ENCODE results near the gene PITX3. TPM values are rescaled to one million over a fixed set of nuclear protein-coding genes. Genes with fewer than 3 reads are reported as not detected.
"Not testable (repeated sequence)": the region's sequence is repeated elsewhere in the genome, so short reads cannot be mapped to it uniquely, and the experiment has no call there.

Gene PITX3
- total and polyA plus RNA-seq, 2 donors = 0.08 to 0.32 TPM

DNA sequence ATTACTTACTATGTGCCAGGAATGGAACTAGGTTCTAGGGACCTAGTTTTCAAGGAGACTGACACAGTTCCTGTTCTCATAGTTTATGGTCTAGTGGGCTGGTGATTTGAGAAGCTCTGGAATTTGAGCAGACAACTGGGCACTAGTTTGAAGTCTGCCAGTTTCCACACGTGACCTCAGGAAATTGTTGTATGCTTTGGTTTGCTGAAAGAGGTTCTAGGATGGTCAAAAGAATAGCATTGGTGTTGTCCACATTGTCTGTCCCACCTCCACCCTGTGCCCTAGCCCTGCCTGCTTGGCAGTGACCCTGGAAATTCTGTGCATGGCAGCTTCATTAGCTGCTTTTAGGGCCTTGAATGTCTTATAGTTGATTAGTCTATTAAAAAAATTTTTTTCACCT lies 32.8 kb upstream of the PITX3 start:
- Histone ChIP-seq H3K4me3 (ENCODE audit: low read depth, low read length) (no peak overlapping the region), H3K36me3 (ENCODE audit: insufficient read depth) (no peaks in the 10 kb centered on the region), H3K27ac (ENCODE audit: low read depth) (no peak overlapping the region), H3K4me1 (ENCODE audit: insufficient read depth) (no peaks in the 10 kb centered on the region)
- DNase-seq (ENCODE audit: extremely low spot score) = no peak
- WGBS = 82% methylated on average over 1 of the region's 1 CpG

DNA sequence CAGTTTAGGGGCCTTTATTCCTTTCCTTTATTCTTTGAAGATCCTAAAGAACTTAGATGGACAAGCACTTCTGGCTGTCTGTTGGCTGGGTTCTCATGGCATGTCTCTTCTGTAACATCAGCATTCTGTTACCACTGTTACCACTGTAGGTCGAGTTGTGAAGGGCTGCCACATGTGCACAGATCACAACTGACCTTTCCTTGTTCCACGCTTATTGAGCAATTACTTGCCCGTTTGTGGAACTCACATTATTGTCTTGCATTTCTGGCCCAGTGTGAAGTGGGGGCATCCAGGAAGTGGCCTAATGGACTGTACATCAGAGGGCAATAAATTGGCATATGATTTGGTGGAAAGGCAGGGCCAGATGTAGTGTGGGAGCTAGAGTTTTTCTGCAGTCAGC lies 27.7 kb upstream of the PITX3 start:
- no peak overlapping the region for H3K27ac ChIP-seq (ENCODE audit: low read depth)
- H3K4me3 ChIP-seq (ENCODE audit: low read depth, low read length) = no peak overlapping the region
- WGBS = 41% methylated on average over 3 of the region's 3 CpGs

GRCh38 chr10:102268375-102268888 lies 27.1 kb upstream of the PITX3 start:
- no peak overlapping the region for H3K4me3 ChIP-seq (ENCODE audit: low read depth, low read length)
- DNase-seq (ENCODE audit: extremely low spot score) = no peak
- H3K27ac ChIP-seq (ENCODE audit: low read depth) = no peak overlapping the region
- peaks cover 2% of the 10 kb centered on the region for H3K4me1 ChIP-seq (ENCODE audit: insufficient read depth)
- peaks cover 2% of the 10 kb centered on the region for H3K36me3 ChIP-seq (ENCODE audit: insufficient read depth)

More for the DNA sequence above, 27.7 kb upstream of the PITX3 start:
- no peak for DNase-seq (ENCODE audit: extremely low spot score)
- Histone ChIP-seq H3K4me1 (ENCODE audit: insufficient read depth) (peaks cover 2% of the 10 kb centered on the region), H3K36me3 (ENCODE audit: insufficient read depth) (peaks cover 2% of the 10 kb centered on the region)

- H3K27ac ChIP-seq (ENCODE audit: low read depth) = no peak overlapping the region
- H3K36me3 ChIP-seq (ENCODE audit: insufficient read depth) = peaks cover 2% of the 10 kb centered on the region
- DNase-seq (ENCODE audit: extremely low spot score) = no peak
- H3K4me1 ChIP-seq (ENCODE audit: insufficient read depth) = peaks cover 2% of the 10 kb centered on the region
- H3K4me3 ChIP-seq (ENCODE audit: low read depth, low read length) = no peak overlapping the region
Observed at GRCh38 chr10:102267748-102268147, 26.4 kb upstream of the PITX3 start.

GRCh38 chr10:102266670-102267069 lies 25.4 kb upstream of the PITX3 start:
- H3K4me3 ChIP-seq (ENCODE audit: low read depth, low read length) = no peak overlapping the region
- H3K27ac ChIP-seq (ENCODE audit: low read depth) = no peak overlapping the region
- H3K4me1 ChIP-seq (ENCODE audit: insufficient read depth) = peaks cover 2% of the 10 kb centered on the region
- H3K36me3 ChIP-seq (ENCODE audit: insufficient read depth) = peaks cover 2% of the 10 kb centered on the region
- 95% methylated on average over 3 of the region's 3 CpGs for WGBS
- DNase-seq (ENCODE audit: extremely low spot score) = no peak

DNA sequence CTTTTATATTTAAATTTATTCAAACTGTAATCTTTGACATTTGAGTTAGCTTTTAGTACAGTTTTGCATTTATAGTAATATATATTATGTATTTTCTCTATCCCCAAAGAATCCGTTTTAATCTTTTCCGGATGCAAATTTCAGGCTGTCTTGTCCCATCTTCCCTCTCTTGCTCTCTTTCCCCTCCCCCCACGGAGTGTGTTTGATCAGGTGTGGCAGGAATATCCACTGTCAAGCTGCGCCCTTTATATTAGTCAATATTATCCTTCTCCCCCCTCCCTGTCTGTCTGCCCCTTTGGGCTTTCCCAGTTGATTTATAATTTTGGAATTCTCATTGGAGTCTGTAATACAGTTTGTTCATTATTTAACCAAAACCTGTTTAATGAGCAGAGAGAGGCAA lies 23.1 kb upstream of the PITX3 start:
- H3K27ac ChIP-seq (ENCODE audit: low read depth) = no peak overlapping the region
- peaks cover 2% of the 10 kb centered on the region for H3K4me1 ChIP-seq (ENCODE audit: insufficient read depth)
- H3K36me3 ChIP-seq (ENCODE audit: insufficient read depth) = peaks cover 2% of the 10 kb centered on the region
- H3K4me3 ChIP-seq (ENCODE audit: low read depth, low read length) = no peak overlapping the region
- DNase-seq (ENCODE audit: extremely low spot score) = no peak
- WGBS = 90% methylated on average over 4 of the region's 4 CpGs

DNA sequence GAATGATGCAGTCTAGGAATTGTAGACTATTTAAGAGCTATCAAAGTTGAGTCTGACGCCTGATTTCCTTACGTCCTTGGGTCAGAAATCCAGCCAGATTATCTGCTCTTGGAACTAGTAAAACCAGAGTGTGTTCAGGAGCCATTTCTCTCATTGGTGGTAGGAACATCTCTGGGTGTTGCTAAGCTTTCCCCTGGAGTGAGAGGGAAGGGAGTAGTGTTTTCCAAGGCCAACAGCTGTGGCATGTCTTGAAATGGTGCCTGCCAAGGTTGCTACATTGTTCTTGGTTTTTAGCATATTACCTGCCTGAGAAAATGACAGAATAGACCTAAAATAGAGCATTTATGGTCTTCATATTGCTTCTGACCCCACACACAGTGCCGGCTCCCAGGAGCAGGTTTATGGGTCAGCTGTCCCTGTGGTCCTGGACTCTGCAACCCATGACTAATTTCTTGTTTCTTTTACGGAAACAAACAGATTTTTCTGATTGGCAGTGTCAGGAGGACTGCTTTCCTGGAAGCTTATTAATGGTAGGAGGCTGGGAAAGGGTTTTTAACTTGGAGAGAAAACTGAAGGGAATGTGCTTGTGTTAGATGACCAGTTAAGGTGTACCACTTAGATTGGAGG lies 21.5 kb upstream of the PITX3 start:
- H3K27ac ChIP-seq (ENCODE audit: low read depth) = no peak overlapping the region
- WGBS = 65% methylated on average over 4 of the region's 4 CpGs
- H3K36me3 ChIP-seq (ENCODE audit: insufficient read depth) = peaks cover 2% of the 10 kb centered on the region
- no peak for DNase-seq (ENCODE audit: extremely low spot score)
- no peak overlapping the region for H3K4me3 ChIP-seq (ENCODE audit: low read depth, low read length)
- no peaks in the 10 kb centered on the region for H3K4me1 ChIP-seq (ENCODE audit: insufficient read depth)

DNA sequence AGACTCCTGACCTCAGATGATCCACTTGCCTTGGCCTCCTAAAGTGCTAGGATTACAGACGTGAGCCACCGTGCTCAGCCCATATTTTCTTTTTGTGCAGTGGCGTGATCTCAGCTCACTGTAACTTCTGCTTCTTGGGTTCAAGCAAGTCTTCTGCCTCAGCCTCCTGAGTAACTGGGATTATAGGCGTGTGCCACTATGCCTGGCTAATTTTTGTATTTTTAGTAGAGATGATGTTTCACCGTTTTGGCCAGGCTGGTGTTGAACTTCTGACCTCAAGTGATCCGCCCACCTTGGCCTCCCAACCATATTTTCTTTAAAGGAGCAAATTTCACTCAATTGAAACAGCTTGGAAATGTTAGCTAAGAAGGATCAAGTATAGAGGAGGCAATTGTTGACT lies 20.5 kb upstream of the PITX3 start:
- WGBS = 66% methylated on average over 6 of the region's 6 CpGs
- Histone ChIP-seq H3K4me1 (ENCODE audit: insufficient read depth) (no peaks in the 10 kb centered on the region), H3K36me3 (ENCODE audit: insufficient read depth) (peaks cover 2% of the 10 kb centered on the region), H3K27ac (ENCODE audit: low read depth) (no peak overlapping the region), H3K4me3 (ENCODE audit: low read depth, low read length) (no peak overlapping the region)
- DNase-seq (ENCODE audit: extremely low spot score) = no peak

GRCh38 chr10:102261196-102261595 lies 19.9 kb upstream of the PITX3 start:
- no peak for DNase-seq (ENCODE audit: extremely low spot score)
- Histone ChIP-seq H3K4me1 (ENCODE audit: insufficient read depth) (no peaks in the 10 kb centered on the region), H3K36me3 (ENCODE audit: insufficient read depth) (peaks cover 2% of the 10 kb centered on the region), H3K27ac (ENCODE audit: low read depth) (no peak overlapping the region), H3K4me3 (ENCODE audit: low read depth, low read length) (no peak overlapping the region)

GRCh38 chr10:102255404-102255803 lies 14.1 kb upstream of the PITX3 start:
- Histone ChIP-seq H3K4me3 (ENCODE audit: low read depth, low read length) (no peak overlapping the region), H3K4me1 (ENCODE audit: insufficient read depth) (no peaks in the 10 kb centered on the region), H3K27ac (ENCODE audit: low read depth) (no peak overlapping the region), H3K36me3 (ENCODE audit: insufficient read depth) (no peaks in the 10 kb centered on the region)
- WGBS = 98% methylated on average over 2 of the region's 2 CpGs
- DNase-seq (ENCODE audit: extremely low spot score) = no peak

DNA sequence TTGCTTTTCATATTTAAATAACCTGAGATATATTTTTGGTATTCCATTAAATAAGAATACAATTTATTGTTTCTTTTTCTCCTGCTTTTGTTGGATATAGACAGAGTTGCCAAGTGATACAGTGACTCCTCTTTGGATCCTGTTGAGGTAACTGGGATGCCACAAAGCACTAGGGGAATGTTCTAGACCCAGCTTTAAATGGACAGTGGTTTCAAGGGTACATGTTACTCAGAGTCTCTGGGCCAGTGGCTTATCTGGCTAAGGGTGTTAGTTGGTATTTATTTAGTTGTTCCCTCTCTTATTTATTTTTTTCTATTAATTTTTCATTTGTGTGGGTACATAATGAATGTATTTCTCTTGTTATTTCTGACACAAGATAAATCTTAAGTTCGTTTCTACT lies 13.1 kb upstream of the PITX3 start:
- WGBS = 63% methylated on average over 1 of the region's 1 CpG
- Histone ChIP-seq H3K4me3 (ENCODE audit: low read depth, low read length) (no peak overlapping the region), H3K27ac (ENCODE audit: low read depth) (no peak overlapping the region), H3K4me1 (ENCODE audit: insufficient read depth) (no peaks in the 10 kb centered on the region), H3K36me3 (ENCODE audit: insufficient read depth) (no peaks in the 10 kb centered on the region)
- DNase-seq (ENCODE audit: extremely low spot score) = no peak

DNA sequence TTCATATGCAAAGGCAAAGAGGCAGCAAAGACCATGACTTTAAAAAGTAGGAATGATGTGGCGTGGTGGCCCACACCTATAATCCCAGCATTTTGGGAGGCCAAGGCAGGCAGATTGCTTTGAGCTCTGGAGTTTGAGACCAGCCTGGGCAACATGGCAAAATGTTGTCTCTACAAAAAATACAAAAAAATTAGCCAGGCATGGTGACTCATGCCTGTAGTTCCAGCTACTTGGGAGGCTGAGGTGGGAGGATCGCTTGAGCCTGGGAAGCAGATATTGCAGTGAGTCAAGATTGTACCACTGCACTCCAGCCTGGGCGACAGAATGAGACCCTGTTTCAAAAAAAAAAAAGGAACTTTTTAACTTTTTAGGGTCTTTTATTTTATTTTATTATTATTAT lies 11.2 kb upstream of the PITX3 start:
- not testable (repeated sequence) for DNase-seq (ENCODE audit: extremely low spot score); H3K27ac ChIP-seq (ENCODE audit: low read depth); H3K36me3 ChIP-seq (ENCODE audit: insufficient read depth); H3K4me3 ChIP-seq (ENCODE audit: low read depth, low read length); H3K4me1 ChIP-seq (ENCODE audit: insufficient read depth)
- 97% methylated on average over 3 of the region's 3 CpGs for WGBS

DNA sequence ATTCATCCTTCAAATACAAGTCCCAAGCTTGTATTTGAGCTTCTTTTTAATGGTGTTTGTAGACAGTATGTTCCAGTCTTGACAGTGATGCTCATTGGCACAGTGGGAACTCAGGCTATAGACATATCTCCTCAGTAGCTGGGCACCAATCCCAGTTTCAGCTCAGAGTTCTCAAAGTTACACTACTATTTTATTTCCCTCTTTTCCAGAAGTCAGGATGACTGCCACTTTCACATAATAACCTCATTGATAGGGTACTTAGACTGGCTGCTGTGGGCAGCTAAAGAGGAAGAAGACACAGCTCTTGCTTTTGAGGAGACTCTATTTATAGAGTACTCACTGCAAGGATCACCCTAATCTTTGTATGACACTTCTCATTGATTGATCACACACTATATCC lies 6.4 kb upstream of the PITX3 start:
- H3K4me3 ChIP-seq (ENCODE audit: low read depth, low read length) = no peak overlapping the region
- no peak overlapping the region for H3K27ac ChIP-seq (ENCODE audit: low read depth)
- peaks cover 1% of the 10 kb centered on the region for H3K4me1 ChIP-seq (ENCODE audit: insufficient read depth)
- no peak for DNase-seq (ENCODE audit: extremely low spot score)
- H3K36me3 ChIP-seq (ENCODE audit: insufficient read depth) = no peaks in the 10 kb centered on the region

DNA sequence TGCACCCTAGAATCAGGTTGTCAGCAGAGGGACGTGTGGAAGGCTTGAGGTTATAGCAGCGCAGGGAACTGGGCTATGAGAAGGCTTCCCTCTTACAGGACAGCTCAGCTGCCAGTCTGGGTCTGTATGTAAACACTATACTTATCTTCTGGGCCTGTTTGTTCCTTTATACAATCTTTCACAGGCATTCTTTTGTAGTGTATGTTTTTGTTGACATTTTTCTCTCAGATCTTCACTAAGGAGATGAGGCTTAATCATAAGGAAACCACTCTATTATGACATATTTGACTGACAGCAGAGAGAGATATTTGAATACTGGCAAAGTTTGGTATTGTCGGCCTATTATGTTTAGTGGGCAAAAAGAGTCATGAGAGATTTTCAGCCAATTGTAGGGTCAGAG lies 4.9 kb upstream of the PITX3 start:
- WGBS = 16% methylated on average over 3 of the region's 3 CpGs
- Histone ChIP-seq H3K4me1 (ENCODE audit: insufficient read depth) (peaks cover 1% of the 10 kb centered on the region), H3K36me3 (ENCODE audit: insufficient read depth) (no peaks in the 10 kb centered on the region), H3K4me3 (ENCODE audit: low read depth, low read length) (peak overlapping the region; percentile 62), H3K27ac (ENCODE audit: low read depth) (no peak overlapping the region)
- no peak for DNase-seq (ENCODE audit: extremely low spot score)

- Histone ChIP-seq H3K4me3 (ENCODE audit: low read depth, low read length) (peak overlapping the region; percentile 62), H3K4me1 (ENCODE audit: insufficient read depth) (peaks cover 1% of the 10 kb centered on the region), H3K36me3 (ENCODE audit: insufficient read depth) (no peaks in the 10 kb centered on the region), H3K27ac (ENCODE audit: low read depth) (peak overlapping the region; percentile 77)
- under 1% methylated on average over 4 of the region's 4 CpGs for WGBS
- DNase-seq (ENCODE audit: extremely low spot score) = no peak
Observed at GRCh38 chr10:102245932-102246251, 4.6 kb upstream of the PITX3 start.
